ENCODE results near the gene INSIG1. TPM values are rescaled to one million over a fixed set of nuclear protein-coding genes. Genes with fewer than 3 reads are reported as not detected.

The INSIG1 gene
- polyA plus RNA-seq, 3 donors, result 37.1 to 85.6 (median 39.6) TPM

GRCh38 chr7:155281398-155281969 is 16.2 kb upstream of the INSIG1 start:
- Histone ChIP-seq H3K4me1 (ENCODE audit: control insufficient read depth in 1 of 2, insufficient read depth in 2 of 2, low read length in 2 of 2) (peaks cover 17% of the 10 kb centered on the region in 2 donors), H3K36me3 (replicated peaks in 1 of 2; ENCODE audit: control insufficient read depth in 1 of 2, insufficient read depth in 2 of 2, low read length in 2 of 2) (no peaks in the 10 kb centered on the region), H4K20me1 (ENCODE audit: insufficient read depth, low read length) (no peaks in the 10 kb centered on the region), H3K9ac (ENCODE audit: insufficient read depth, low read length, poor library complexity, severe bottlenecking) (no peak overlapping the region), H3K27ac (ENCODE audit: low read depth in 1 of 2, low read length in 2 of 2) (peak overlapping the region; percentile 30 to 52), H2AFZ (ENCODE audit: insufficient read depth, low read depth, low read length, poor library complexity, severe bottlenecking) (no peak overlapping the region), H3K4me2 (replicated peaks; ENCODE audit: extremely low read depth, low read length, poor library complexity, severe bottlenecking) (no peak overlapping the region), H3K27me3 (ENCODE audit: control insufficient read depth in 2 of 2, insufficient read depth in 2 of 2, low read length in 2 of 2) (no peaks in the 10 kb centered on the region), H3K79me2 (ENCODE audit: insufficient read depth, low read length) (no peaks in the 10 kb centered on the region), H3K4me3 (replicated peaks in 1 of 3; ENCODE audit: low read depth in 2 of 3, low read length in 3 of 3) (no peak overlapping the region), H3K9me3 (replicated peaks in 1 of 2; ENCODE audit: control insufficient read depth in 1 of 2, insufficient read depth in 1 of 2, low read length in 2 of 2) (no peaks in the 10 kb centered on the region)
- no peak for TF ChIP-seq CTCF (IDR thresholded peaks at IDR 0.05)
- WGBS (ENCODE audit: insufficient coverage), result 95% methylated on average over 6 of the region's 9 CpGs
- intact Hi-C loops (cut with micrococcal nuclease), result loop anchor here in 1 of 2 donors (5.0 kb wide), 1 partner anchor 74 kb away; no protein-coding TSS in a partner anchor
- Mint-ChIP-seq H3K36me3 (no peaks in the 10 kb centered on the region), H3K4me3 (no peak overlapping the region), H3K4me1 (peaks cover 32% of the 10 kb centered on the region), H3K27ac (peak overlapping the region in 5 of 7 donors; percentile 50 to 91 (median 85)), H3K27me3 (ENCODE audit: low read depth in 3 of 3) (peaks cover 8 to 15% (median 11%) of the 10 kb centered on the region in 3 donors), H3K9me3 (peaks cover 0 to 2% (median 0%) of the 10 kb centered on the region in 7 donors)
- DNase-seq, result peak in 1 of 3 donors; percentile 15

GRCh38 chr7:155282671-155283070 is 15.0 kb upstream of the INSIG1 start:
- peak; percentile 86 to 95 (median 87) for DNase-seq
- Histone ChIP-seq H4K20me1 (ENCODE audit: insufficient read depth, low read length) (no peaks in the 10 kb centered on the region), H3K9me3 (replicated peaks in 1 of 2; ENCODE audit: control insufficient read depth in 1 of 2, insufficient read depth in 1 of 2, low read length in 2 of 2) (no peaks in the 10 kb centered on the region), H3K4me2 (replicated peaks; ENCODE audit: extremely low read depth, low read length, poor library complexity, severe bottlenecking) (no peak overlapping the region), H3K4me3 (replicated peaks in 1 of 3; ENCODE audit: low read depth in 2 of 3, low read length in 3 of 3) (no peak overlapping the region), H3K27me3 (ENCODE audit: control insufficient read depth in 2 of 2, insufficient read depth in 2 of 2, low read length in 2 of 2) (no peaks in the 10 kb centered on the region), H3K9ac (ENCODE audit: insufficient read depth, low read length, poor library complexity, severe bottlenecking) (no peak overlapping the region), H2AFZ (ENCODE audit: insufficient read depth, low read depth, low read length, poor library complexity, severe bottlenecking) (no peak overlapping the region), H3K4me1 (ENCODE audit: control insufficient read depth in 1 of 2, insufficient read depth in 2 of 2, low read length in 2 of 2) (peaks cover 26 to 27% of the 10 kb centered on the region in 2 donors), H3K79me2 (ENCODE audit: insufficient read depth, low read length) (no peaks in the 10 kb centered on the region), H3K36me3 (replicated peaks in 1 of 2; ENCODE audit: control insufficient read depth in 1 of 2, insufficient read depth in 2 of 2, low read length in 2 of 2) (no peaks in the 10 kb centered on the region), H3K27ac (ENCODE audit: low read depth in 1 of 2, low read length in 2 of 2) (peak overlapping the region in 1 of 2 donors; percentile 42)
- peaks cover 0 to 2% (median 0%) of the 10 kb centered on the region in 7 donors for H3K9me3 Mint-ChIP-seq
- peaks cover 44% of the 10 kb centered on the region for H3K4me1 Mint-ChIP-seq
- peaks cover 8 to 15% (median 11%) of the 10 kb centered on the region in 3 donors for H3K27me3 Mint-ChIP-seq (ENCODE audit: low read depth in 3 of 3)
- peak overlapping the region in 6 of 7 donors; percentile 62 to 90 (median 84) for H3K27ac Mint-ChIP-seq
- TF ChIP-seq CTCF (IDR thresholded peaks at IDR 0.05), result no peak
- WGBS (ENCODE audit: insufficient coverage), result 0% methylated on average over 5 of the region's 6 CpGs
- intact Hi-C loops (cut with micrococcal nuclease), result loop anchor here (2.0 to 5.0 kb wide), 2 partner anchors 16 to 75 kb away; no protein-coding TSS in a partner anchor
- peak overlapping the region; percentile 5 to 9 for H3K4me3 Mint-ChIP-seq
- no peaks in the 10 kb centered on the region for H3K36me3 Mint-ChIP-seq

All from CD14-positive monocyte (primary cell).